K562 treated with DMSO at 1 percent for 48 hours (cell line): Measurements from ENCODE around the gene SYCE3. TPM values are rescaled to one million over a fixed set of nuclear protein-coding genes. Genes with fewer than 3 reads are reported as not detected.

Source experiments
- total RNA-seq: library from RNA; unstranded; fragments of 300-600 nt; gene quantifications from 2 replicates; pipeline ENCODE4 v1.2.3, GENCODE V29; 2022; ENCODE audit warnings: low replicate concordance; ENCODE audit errors: extremely low read depth

Gene SYCE3, protein sequence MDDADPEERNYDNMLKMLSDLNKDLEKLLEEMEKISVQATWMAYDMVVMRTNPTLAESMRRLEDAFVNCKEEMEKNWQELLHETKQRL
- total RNA-seq = not detected in 2 replicates

DNA sequence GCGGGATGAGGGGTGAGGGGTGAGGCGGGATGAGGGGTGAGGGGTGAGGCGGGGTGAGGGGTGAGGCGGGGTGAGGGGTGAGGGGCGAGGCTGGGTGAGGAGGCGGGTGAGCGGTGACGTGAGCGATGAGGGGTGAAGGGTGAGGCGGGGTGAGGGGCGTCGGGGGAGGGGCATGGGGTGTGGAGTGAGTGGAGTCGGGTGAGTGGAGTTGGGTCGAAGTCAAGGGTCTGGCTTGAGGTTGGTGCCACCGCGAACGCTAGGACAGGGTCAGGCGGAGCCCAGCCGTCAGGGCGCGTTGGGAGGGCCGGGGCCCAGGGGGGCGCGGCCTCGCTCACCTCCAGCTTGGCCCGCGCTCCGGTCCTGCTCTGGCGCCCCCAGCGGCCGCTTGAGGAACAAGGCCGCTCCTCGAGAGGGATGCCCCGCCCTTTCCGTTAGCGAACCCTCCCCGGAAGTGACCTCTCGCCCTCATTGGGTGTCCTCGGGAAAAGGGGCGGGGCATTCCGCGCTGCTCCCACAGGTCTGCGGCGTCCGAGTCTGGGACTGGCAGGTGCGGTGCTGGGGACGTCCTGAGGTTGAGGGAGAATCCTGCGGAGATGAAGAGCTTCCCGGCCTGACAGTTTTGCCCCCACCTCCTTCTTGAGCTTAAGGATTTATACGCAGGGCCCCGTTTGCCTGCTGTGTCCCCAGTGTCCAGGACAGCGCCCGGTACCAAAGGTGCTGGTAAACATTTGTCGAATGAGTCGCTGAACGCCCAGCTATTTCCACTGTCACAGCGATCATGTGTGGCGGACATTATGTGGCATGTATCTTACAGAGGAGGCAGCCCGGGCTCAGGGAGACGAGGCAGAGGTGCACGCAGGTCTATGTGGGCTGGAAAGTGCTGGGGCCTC, at the start of gene SYCE3:
SYCE3 (minus strand) TSS at position 397 of the 890 bp plus-strand sequence. CDS start 6,514 bp downstream, outside the sequence.

DNA sequence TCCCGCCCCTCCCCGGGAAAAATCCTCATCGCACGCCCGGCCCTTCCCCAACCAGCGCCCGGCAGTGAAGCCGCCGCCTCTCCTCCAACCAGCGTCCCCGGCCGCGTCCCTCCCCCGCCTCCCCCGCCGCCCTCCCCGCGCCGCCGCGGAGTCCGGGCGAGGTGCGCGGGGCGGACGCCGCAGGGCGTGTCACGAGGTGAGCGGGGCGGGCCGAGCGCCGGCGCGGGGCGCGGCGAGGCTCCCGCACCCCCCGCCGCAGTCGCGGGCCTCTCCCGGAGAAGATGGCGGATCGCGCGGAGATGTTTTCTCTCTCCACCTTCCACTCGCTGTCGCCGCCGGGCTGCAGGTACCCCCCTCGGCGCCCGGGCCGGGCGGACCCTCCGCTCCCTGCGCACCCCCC, 37.8 kb upstream of the SYCE3 start, which contains the start of gene MAPK8IP2:
MAPK8IP2 (plus strand) TSS at position 256 of the 400 bp plus-strand sequence; CDS start at position 282, 26 bp downstream.

DNA sequence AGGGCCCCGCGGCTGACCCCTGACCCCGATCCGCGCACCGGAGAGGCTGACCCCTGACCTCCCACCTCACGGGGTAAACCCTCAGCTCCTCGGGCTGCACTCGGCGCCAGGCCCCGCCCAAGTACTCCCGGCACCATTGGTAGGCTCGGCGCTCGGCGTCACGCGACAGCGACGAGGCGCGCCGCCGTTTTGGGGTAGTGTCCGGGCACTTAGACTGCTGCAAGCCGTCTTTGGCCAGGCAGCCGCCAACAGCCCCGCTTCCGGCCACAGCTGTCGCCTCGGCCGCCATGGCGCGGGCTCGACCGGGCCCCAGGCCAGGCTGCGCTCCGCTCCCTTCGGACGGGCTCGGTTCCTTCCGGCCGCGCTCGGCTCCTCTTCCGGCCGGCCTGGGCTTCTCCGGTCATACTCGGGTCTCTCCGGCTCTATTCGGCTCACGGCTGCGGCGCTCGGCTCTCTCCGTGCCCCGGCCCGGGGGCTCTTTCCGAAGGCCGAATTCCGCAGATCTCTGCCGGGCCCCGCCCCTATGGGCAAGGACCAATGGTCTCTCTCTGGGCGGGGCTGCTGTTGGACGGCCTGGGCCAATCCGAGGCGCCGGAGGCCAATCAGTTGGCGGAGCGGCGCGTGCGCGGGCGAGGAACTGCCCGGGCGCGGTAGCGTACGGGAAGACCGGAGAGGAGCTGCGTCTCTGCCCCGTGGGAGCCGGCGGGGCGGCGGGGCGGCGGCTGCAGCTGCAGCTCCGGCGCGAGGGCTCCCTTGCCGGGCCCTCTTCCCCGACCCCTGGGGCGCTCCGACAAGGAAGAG, 20.0 kb upstream of the SYCE3 start, which contains the start of gene CHKB:
CHKB (minus strand) TSS at position 357 of the 801 bp plus-strand sequence; CDS start at position 289, 68 bp downstream.

DNA sequence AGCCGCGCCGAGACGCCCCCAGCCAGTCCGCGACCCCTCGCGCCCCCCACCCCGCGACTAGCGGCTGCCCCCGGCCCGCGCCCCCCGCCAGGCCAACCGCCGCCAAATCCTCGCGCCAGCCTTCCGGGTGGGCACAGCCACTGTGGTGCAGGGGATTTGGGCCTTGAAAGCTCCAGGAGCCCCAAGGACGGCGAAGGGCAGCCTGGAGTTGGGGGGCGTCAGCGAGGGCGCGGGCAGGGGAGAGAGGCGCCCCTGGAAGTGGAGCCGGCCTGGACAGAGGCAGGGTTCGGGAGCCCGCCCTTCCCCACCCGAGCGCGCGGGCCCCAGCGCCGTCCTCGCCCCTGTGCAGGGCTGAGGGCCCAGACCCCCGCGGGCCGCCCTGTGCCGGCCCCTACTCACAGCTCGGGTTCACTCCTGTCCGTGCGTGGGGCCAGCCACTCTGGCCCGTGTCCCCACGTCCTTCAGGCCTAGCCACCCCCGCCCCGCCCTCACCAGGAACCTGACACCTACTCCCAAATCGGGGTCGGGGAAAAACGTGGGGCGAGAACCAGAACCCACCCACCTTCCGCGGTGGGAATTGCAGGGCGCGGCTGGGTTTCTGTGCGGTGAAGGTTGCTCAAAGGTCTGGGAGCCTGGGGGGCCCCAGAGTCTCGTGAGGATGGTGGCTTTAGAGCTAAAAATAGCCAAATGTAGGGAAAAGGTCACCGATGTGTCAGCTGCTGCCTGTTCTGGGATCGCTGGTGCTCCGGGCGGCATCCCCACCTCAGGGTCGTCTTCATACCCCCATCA, 15.5 kb upstream of the SYCE3 start, which contains the start of gene CPT1B:
CPT1B (minus strand) TSS at position 441 of the 789 bp plus-strand sequence. CDS start 512 bp downstream, outside the sequence.

DNA sequence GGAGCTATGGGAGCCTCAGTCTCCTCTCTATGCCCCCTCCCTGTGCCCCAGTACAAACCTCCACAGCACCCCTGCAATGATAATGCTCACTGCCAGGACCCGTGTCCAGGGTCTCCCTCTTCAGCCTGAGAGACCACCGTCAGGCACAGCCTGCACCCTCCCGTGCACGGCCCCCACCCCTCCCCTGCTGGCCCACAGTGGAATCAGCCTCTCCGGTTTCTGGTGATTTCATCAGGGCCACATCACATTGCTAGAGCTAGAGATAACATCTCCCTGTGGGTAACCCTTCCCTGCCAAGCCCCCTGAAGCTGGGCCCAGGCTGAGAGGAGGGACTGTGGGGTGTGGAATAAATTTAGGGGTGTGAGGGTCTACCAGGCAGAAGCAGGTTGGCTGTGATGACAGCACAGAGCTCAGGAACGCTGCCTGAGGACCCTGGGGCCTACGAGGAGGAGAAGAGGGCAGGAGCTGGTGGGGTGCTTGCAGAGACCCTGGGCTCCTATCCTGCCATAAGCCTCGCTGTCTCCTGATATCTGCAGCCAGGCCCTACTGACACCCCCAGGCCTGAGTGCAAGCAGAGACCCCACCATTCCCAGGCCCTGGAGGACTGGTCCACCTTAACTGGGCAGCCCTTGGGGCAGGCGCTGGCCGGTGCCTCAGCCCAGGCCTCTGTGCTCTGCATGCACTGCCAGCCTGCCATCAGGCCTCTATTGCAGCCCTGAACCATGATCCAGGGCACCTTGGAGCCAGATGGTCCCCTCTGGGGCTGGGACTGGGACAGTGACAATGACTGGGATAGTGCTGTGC, 17.0 kb downstream of the SYCE3 start, which contains the start of gene KLHDC7B:
KLHDC7B (plus strand) TSS at position 378 of the 804 bp plus-strand sequence; CDS start at position 723, 345 bp downstream.

DNA sequence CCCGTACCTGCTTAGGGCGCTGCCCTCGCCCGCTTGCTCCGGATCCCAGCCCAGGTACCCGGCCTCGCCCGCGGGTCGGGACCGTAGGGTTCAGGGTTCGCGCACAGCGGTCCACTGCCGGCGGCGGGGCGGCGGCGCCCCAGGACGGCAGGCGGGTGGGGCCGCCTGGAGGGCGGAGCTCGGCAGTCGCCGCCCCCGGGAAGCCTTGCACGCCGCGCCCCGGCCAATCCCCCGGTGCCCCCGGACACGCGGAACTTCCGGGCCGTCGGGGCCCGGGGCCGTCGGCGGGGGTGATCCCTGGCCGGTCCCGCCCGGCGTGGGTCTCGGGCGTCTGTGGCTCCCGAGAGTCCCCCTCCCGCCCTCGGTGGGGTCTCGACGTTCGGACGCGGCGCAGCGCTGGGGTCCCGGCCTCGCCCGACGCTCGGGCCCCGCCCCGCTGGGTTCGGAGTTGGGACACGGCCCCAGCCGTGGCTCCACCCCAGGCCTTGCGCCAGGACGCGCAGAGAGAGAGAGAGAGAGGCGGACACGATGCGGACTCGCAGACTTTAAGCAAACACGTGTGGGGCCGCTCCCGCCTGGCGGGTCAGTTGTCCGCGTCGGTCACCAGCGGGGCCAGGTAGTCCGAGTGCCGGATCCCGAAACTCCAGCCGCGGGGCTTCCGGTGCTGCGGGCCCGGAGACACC, 32.7 kb downstream of the SYCE3 start, which contains the start of gene TYMP:
TYMP (minus strand) TSS at position 116 of the 683 bp plus-strand sequence. CDS start 303 bp downstream, outside the sequence.

DNA sequence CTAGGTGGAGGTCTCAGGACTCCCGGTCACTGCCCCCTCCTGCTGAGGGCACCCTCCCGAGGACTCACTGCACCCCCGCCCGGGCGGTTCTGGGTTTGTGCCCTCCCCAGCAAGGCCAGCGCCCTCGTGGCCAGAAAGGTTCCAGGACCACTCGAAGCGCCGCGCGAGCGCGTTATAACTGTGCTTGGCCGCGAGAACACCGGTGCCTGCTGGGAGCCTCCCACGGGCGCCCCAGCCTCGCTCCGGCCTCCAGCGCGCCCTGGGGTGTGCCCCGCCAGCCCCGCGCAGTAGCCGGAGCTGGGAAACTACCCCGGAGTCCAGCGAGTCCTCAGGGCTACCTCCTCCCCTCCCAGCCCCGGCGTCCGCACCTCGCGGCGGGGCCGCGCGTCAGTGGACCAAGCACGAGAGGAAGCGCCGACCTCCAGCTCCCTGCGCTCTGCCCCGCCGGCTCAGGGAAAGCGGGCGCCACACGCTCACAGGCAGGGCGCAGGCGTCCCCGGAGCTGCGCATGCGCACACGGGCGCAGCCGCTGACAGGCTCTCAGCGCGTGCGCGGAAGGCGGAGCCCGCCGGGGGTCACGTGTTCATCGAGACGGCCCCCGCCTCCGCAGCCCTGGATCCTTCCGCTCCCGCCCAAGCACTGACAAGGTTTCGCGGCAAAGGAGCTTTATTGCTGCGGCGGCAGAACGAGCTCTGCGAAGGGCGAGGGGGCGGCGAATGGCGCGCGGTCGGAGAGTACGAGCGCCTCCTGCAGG, 37.4 kb downstream of the SYCE3 start, which contains the start of gene SCO2:
SCO2 (minus strand) TSS at position 495 of the 754 bp plus-strand sequence. CDS start 1,187 bp downstream, outside the sequence.

DNA sequence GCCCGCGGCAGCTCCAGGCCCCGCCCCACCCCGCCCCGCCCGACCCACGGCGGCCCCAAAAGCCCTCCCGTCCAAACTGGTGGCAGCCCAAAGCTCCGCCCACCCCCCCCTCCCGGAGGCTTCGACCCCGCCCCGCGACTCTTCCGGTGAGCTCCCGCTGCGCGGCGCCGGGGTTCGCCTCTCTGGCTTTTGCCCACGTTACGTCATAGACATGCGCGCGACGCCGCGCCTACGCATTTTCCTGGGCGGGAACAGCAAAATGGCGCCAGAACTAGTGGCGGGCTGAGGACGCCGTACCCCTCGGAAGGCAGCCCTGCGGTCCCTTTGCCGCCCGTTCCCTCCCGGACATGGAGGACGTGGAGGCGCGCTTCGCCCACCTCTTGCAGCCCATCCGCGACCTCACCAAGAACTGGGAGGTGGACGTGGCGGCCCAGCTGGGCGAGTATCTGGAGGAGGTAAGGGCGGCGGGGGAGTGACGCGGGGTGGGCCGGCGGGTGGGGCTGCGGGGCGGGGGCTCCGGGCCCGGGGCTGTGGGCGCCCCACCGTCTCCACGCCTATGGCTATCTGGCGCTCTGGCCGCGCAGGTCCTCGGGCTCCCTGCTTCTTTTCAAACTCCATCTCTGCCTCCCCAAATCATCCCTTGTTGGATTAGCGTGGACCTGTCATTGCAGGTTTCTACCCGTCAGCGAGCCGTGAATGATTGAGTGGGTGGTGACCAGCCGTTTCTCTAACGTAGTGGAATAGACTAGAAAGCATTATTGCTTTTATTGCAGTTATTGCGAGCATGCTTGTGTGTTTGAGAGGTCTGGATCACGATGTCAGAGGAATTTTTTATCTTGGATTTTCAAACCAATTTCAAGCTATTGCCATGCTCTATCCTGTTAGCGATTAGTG, 54.5 kb downstream of the SYCE3 start, which contains the start of gene NCAPH2:
NCAPH2 (plus strand) TSS at position 234 of the 894 bp plus-strand sequence; CDS start at position 348, 114 bp downstream.

DNA sequence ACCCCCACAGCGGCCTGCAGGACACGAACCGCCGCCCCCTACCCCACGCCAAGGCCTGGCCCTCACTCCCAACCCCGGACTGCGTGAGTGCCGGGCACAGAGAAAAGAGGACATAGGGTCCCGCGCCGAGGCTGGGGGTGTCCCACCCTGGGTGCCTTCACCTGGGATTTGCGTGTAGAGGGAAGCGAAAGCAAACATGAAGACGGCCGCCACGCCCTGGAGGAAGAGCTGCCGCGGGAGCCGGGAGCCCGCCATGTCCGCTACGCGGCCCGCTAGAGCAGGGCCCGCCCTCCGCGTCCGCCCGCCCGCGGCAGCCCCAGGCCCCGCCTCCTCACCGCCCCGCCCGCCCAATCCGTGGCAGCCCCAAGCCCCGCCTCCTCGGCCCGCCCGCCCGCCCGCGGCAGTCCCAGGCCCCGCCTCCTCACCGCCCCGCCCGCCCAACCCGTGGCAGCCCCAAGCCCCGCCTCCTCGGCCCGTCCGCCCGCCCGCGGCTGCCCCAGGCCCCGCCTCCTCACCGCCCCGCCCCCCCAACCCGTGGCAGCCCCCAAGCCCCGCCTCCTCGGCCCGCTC, 55.2 kb downstream of the SYCE3 start, which contains the start of gene LMF2:
LMF2 (minus strand) TSS at position 282 of the 570 bp plus-strand sequence; CDS start at position 255, 27 bp downstream.

Other genes starting within 250 kb of the SYCE3 start
- not detected in 2 replicates for gene DENND6B, start 235.9 kb downstream of the SYCE3 start, total RNA-seq
- gene PPP6R2, start 219.6 kb downstream of the SYCE3 start, total RNA-seq = 112 TPM in 1 of 2 replicates, not detected in the other
- 58.0 TPM in 1 of 2 replicates, not detected in the other for gene SBF1, start 87.9 kb downstream of the SYCE3 start, total RNA-seq
- not detected in 2 replicates for gene ADM2, start 81.4 kb downstream of the SYCE3 start, total RNA-seq
- gene MIOX, start 76.1 kb downstream of the SYCE3 start, total RNA-seq = not detected in 2 replicates
- not detected in 2 replicates for gene LMF2, start 55.2 kb downstream of the SYCE3 start, total RNA-seq
- not detected in 2 replicates for gene NCAPH2, start 54.7 kb downstream of the SYCE3 start, total RNA-seq
- gene SCO2, start 37.3 kb downstream of the SYCE3 start, total RNA-seq = not detected in 2 replicates
- not detected in 2 replicates for gene TYMP, start 32.9 kb downstream of the SYCE3 start, total RNA-seq
- gene KLHDC7B, start 17.0 kb downstream of the SYCE3 start, total RNA-seq = not detected in 2 replicates
- gene CPT1B, start 15.5 kb upstream of the SYCE3 start, total RNA-seq = not detected in 2 replicates
- gene CHKB, start 19.9 kb upstream of the SYCE3 start, total RNA-seq = not detected in 2 replicates
- gene MAPK8IP2, start 37.9 kb upstream of the SYCE3 start, total RNA-seq = not detected in 2 replicates
- not detected in 2 replicates for gene ARSA, start 65.2 kb upstream of the SYCE3 start, total RNA-seq
- not detected in 2 replicates for gene SHANK3, start 109.9 kb upstream of the SYCE3 start, total RNA-seq
- gene ACR, start 175.3 kb upstream of the SYCE3 start, total RNA-seq = not detected in 2 replicates
- not detected in 2 replicates for gene RABL2B, start 220.7 kb upstream of the SYCE3 start, total RNA-seq